ENCODE results near the gene CYP2W1. TPM values are rescaled to one million over a fixed set of nuclear protein-coding genes. Genes with fewer than 3 reads are reported as not detected.
A peak's percentile ranks its signal among the peaks of the same experiment; 100 is the strongest.

The CYP2W1 gene
- total and polyA plus RNA-seq, 5 experiments from 2014 or later: not detected

GRCh38 chr7:974172-974571, 8.8 kb upstream of the CYP2W1 start:
- POLR2A ChIA-PET: interaction anchor here (0.6 to 4.9 kb wide), 13 partner anchors 11 to 186 kb away, joined by 3 to 41 read pairs (median 5); partner anchors contain the start of genes ADAP1, GPR146 and ZFAND2A
- no peak for DNase-seq
- Mint-ChIP-seq H3K27ac (peak overlapping the region; percentile 74 to 94 (median 91)), H3K9me3 (no peaks in the 10 kb centered on the region), H3K4me1 (peaks cover 10 to 39% (median 28%) of the 10 kb centered on the region in 4 donors), H3K36me3 (peaks cover 0 to 41% (median 0%) of the 10 kb centered on the region in 3 donors), H3K27me3 (no peaks in the 10 kb centered on the region), H3K4me3 (peak overlapping the region; percentile 83 to 95 (median 90))
- ATAC-seq: no peak

GRCh38 chr7:974820-975681, 7.9 kb upstream of the CYP2W1 start, which contains the start of gene COX19:
TSS of gene COX19 (minus strand) at chr7:975549. CDS start at chr7:975509, 40 bp downstream.
- Mint-ChIP-seq H3K27me3 (no peaks in the 10 kb centered on the region), H3K4me1 (peaks cover 10 to 39% (median 27%) of the 10 kb centered on the region in 4 donors), H3K36me3 (peaks cover 0 to 32% (median 0%) of the 10 kb centered on the region in 3 donors), H3K4me3 (peak within 1 kb of the TSS; percentile 83 to 95 (median 90)), H3K27ac (peak within 1 kb of the TSS; percentile 74 to 94 (median 91)), H3K9me3 (no peaks in the 10 kb centered on the region)
- POLR2A ChIA-PET: interaction anchor here (0.5 to 4.9 kb wide), 23 partner anchors 8 to 185 kb away, joined by 3 to 41 read pairs (median 5); partner anchors contain the start of genes ADAP1, GET4, GPR146 and ZFAND2A
- ATAC-seq: peak; percentile 89 to 91
- peak; percentile 83 to 95 (median 90) for DNase-seq

- Mint-ChIP-seq H3K36me3 (peaks cover 0 to 24% (median 0%) of the 10 kb centered on the region in 3 donors), H3K4me3 (peak overlapping the region in 9 of 10 donors; percentile 39 to 95 (median 85)), H3K4me1 (peaks cover 9 to 37% (median 24%) of the 10 kb centered on the region in 4 donors), H3K27me3 (no peaks in the 10 kb centered on the region), H3K9me3 (no peaks in the 10 kb centered on the region), H3K27ac (peak overlapping the region in 6 of 10 donors; percentile 15 to 91 (median 52))
- ATAC-seq (no peak), DNase-seq (no peak)
- POLR2A ChIA-PET: interaction anchor here (0.5 to 4.9 kb wide), 19 partner anchors 8 to 185 kb away, joined by 3 to 41 read pairs (median 5); partner anchors contain the start of genes ADAP1, GET4, GPR146 and ZFAND2A
Measured at GRCh38 chr7:975702-976473, 7.1 kb upstream of the CYP2W1 start.

- peak overlapping the region in 3 of 10 donors; percentile 39 to 65 (median 53) for H3K4me3 Mint-ChIP-seq
- POLR2A ChIA-PET: interaction anchor here (1.1 to 4.9 kb wide), 2 partner anchors 17 to 66 kb away, joined by 3 to 21 read pairs; no protein-coding TSS in a partner anchor
- H3K27ac Mint-ChIP-seq: peak overlapping the region in 1 of 10 donors; percentile 7
Measured at GRCh38 chr7:976901-977325, 6.1 kb upstream of the CYP2W1 start.

GRCh38 chr7:977326-978048, 5.5 kb upstream of the CYP2W1 start:
- peaks cover 3 to 23% (median 12%) of the 10 kb centered on the region in 4 donors for H3K4me1 Mint-ChIP-seq
- no peaks in the 10 kb centered on the region for H3K9me3 Mint-ChIP-seq
- H3K4me3 Mint-ChIP-seq: peak overlapping the region in 1 of 10 donors; percentile 41
- peaks cover 0 to 10% (median 0%) of the 10 kb centered on the region in 3 donors for H3K36me3 Mint-ChIP-seq
- DNase-seq: no peak
- no peaks in the 10 kb centered on the region for H3K27me3 Mint-ChIP-seq
- H3K27ac Mint-ChIP-seq: no peak overlapping the region
- ATAC-seq: no peak
- POLR2A ChIA-PET: interaction anchor here (0.5 to 4.9 kb wide), 3 partner anchors 16 to 158 kb away, joined by 3 to 21 read pairs (median 3); no protein-coding TSS in a partner anchor

More at GRCh38 chr7:976901-977325, 6.1 kb upstream of the CYP2W1 start:
- no peak for DNase-seq
- H3K4me1 Mint-ChIP-seq: peaks cover 4 to 29% (median 17%) of the 10 kb centered on the region in 4 donors
- no peaks in the 10 kb centered on the region for H3K27me3 Mint-ChIP-seq
- H3K36me3 Mint-ChIP-seq: peaks cover 0 to 16% (median 0%) of the 10 kb centered on the region in 3 donors
- no peak for ATAC-seq
- H3K9me3 Mint-ChIP-seq: no peaks in the 10 kb centered on the region

- POLR2A ChIA-PET: interaction anchor here (0.5 to 4.9 kb wide), 2 partner anchors 16 to 159 kb away, joined by 3 to 21 read pairs; no protein-coding TSS in a partner anchor
- peak overlapping the region in 1 of 10 donors; percentile 41 for H3K4me3 Mint-ChIP-seq
- H3K9me3 Mint-ChIP-seq: no peaks in the 10 kb centered on the region
- ATAC-seq (no peak), DNase-seq (no peak)
- H3K4me1 Mint-ChIP-seq: peaks cover 0 to 19% (median 9%) of the 10 kb centered on the region in 4 donors
- H3K36me3 Mint-ChIP-seq: peaks cover 0 to 5% (median 0%) of the 10 kb centered on the region in 3 donors
- H3K27me3 Mint-ChIP-seq: no peaks in the 10 kb centered on the region
- H3K27ac Mint-ChIP-seq: peak overlapping the region in 1 of 10 donors; percentile 29
Measured at GRCh38 chr7:978049-978346, 5.0 kb upstream of the CYP2W1 start.

- no peaks in the 10 kb centered on the region for H3K27me3 Mint-ChIP-seq
- DNase-seq (no peak), ATAC-seq (no peak)
- peaks cover 0 to under 1% (median 0%) of the 10 kb centered on the region in 3 donors for H3K36me3 Mint-ChIP-seq
- POLR2A ChIA-PET: interaction anchor here (4.9 kb wide), 1 partner anchor 15 kb away, joined by 21 read pairs; no protein-coding TSS in a partner anchor
- H3K4me3 Mint-ChIP-seq: no peak overlapping the region
- H3K9me3 Mint-ChIP-seq: no peaks in the 10 kb centered on the region
- H3K27ac Mint-ChIP-seq: no peak overlapping the region
- peaks cover 0 to 13% (median 6%) of the 10 kb centered on the region in 4 donors for H3K4me1 Mint-ChIP-seq
Measured at GRCh38 chr7:978416-979091, 4.4 kb upstream of the CYP2W1 start.

GRCh38 chr7:979151-979550, 3.8 kb upstream of the CYP2W1 start:
- H3K27ac Mint-ChIP-seq: peak overlapping the region in 1 of 10 donors; percentile 38
- DNase-seq (no peak), ATAC-seq (no peak)
- no peaks in the 10 kb centered on the region for H3K36me3 Mint-ChIP-seq
- no peaks in the 10 kb centered on the region for H3K9me3 Mint-ChIP-seq
- no peak overlapping the region for H3K4me3 Mint-ChIP-seq
- H3K4me1 Mint-ChIP-seq: peaks cover 0 to 10% (median 5%) of the 10 kb centered on the region in 4 donors
- H3K27me3 Mint-ChIP-seq: no peaks in the 10 kb centered on the region
- POLR2A ChIA-PET: interaction anchor here (4.9 kb wide), 1 partner anchor 15 kb away, joined by 21 read pairs; no protein-coding TSS in a partner anchor

- POLR2A ChIA-PET: no interaction called here
- Mint-ChIP-seq H3K4me1 (peaks cover 0 to 2% (median 0%) of the 10 kb centered on the region in 4 donors), H3K4me3 (no peak overlapping the region), H3K27me3 (no peaks in the 10 kb centered on the region), H3K27ac (no peak overlapping the region), H3K9me3 (no peaks in the 10 kb centered on the region), H3K36me3 (no peaks in the 10 kb centered on the region)
- DNase-seq (no peak), ATAC-seq (no peak)
Measured at GRCh38 chr7:979886-980571, 3.0 kb upstream of the CYP2W1 start.

- peaks cover 0 to 2% (median under 1%) of the 10 kb centered on the region in 4 donors for H3K4me1 Mint-ChIP-seq
- H3K4me3 Mint-ChIP-seq: no peak overlapping the region
- DNase-seq: no peak
- no peak for ATAC-seq
- POLR2A ChIA-PET: no interaction called here
- H3K9me3 Mint-ChIP-seq: no peaks in the 10 kb centered on the region
- peaks cover 2 to 18% (median 8%) of the 10 kb centered on the region in 5 donors for H3K27me3 Mint-ChIP-seq
- no peaks in the 10 kb centered on the region for H3K36me3 Mint-ChIP-seq
- no peak overlapping the region for H3K27ac Mint-ChIP-seq
Measured at GRCh38 chr7:981793-982510, 1.0 kb upstream of the CYP2W1 start.
